Embryonic facial prominence (tissue), 1 donor: ENCODE measurements around the gene PRR14.

Experiments used
- DNase-seq: peaks from one replicate; pipeline ENCODE4 v3.0.0-alpha.2; 2016; ENCODE audit errors: extremely low spot score

Gene PRR14

DNA sequence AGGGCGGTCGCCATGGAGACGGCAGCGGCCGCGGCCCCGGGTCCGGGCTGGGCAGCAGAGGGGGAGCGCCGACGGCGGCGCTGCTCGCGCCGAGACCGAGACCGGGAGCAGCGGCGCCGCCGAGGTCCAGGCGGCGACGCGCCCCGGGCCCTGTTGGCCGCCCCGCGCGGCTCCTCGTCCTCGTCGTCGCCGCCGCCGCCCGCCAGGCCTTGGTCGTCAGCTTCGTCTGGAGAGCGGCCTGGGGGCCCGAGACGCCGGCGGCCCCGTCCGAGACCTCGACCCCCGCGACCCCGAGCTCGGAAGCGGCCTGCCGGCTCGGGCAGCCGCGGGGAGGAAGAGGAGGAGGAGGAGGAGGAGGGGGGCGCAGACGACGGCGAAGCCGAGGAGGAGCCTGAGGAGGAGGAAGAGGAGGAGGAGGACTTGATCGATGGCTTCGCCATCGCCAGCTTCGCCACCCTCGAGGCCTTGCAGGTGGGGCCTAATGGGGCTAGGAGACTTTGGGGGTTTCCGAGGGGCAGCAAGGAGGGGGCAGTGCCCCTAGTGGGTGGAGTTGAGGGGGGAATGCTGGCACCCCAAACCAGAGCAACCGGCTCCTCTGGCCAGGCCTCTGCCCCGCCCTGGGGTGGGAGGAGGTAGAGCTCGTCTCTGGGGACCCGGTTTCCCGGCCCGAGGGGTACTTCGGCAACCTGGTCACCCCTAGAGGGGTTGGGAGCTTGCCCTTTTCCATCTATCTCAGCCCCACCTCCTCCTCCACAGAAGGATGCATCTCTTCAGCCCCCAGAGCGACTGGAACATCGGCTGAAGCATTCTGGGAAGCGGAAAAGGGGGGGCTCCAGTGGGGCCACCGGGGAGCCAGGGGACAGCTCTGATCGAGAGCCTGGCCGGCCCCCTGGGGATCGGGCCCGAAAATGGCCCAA, 9.0 kb downstream of the PRR14 start:
- DNase-seq, result no peak

DNA sequence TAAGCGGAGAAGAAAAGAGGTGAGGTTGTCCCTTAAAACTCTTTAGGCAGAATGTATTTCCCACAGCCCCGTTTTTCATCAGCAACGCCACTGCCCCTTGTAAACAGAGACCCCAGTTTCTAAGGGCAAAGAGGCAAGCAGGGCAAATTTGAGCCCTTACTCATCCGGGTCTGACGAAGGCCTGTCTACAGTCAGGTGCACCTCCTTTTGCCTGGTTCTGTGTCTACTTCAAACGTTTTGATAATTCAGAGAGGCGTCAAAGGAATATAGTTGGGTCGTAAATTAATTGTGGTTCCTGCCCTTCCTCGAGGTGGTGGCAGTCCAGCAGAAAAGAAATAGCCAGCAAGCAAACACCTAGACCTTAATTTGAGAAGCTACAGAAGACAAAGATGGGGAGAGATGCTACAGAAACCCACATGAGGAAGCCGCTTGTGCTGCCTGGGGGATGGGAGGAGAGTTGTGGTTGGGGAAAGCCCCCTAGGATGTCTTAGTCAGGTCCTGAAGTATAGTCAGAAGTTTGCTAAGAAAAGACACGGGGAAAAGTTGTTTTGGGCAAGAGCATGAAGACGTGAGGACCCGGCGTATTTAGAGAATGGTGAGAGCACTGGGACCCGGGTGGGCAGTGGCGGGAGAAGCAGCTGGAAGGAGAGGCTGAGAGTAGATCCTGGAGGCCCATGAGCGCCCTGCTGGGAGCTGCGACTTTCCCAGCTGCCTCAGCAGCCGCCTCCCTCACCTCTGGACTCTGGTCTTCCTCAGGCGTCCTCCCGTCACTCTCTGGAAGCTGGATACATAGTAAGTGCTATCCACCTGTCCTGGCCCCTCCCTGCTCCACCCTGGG, 9.9 kb downstream of the PRR14 start:
- no peak for DNase-seq

DNA sequence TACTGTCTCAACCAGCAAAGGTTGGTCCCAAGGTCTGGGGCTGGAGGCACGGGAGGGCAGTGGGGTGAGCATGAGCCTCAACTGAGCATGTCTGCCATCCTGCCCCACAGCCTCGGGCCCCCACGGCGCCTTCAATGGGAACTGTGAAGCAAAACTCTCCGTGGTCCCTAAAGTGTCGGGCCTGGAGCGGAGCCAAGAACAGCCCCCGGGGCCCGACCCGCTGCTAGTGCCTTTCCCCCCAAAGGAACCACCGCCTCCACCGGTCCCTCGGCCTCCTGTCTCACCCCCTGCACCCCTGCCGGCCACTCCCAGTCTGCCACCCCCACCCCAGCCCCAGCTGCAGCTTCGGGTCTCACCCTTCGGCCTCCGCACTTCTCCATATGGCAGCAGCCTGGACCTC, 11.7 kb downstream of the PRR14 start:
- DNase-seq, result no peak

DNA sequence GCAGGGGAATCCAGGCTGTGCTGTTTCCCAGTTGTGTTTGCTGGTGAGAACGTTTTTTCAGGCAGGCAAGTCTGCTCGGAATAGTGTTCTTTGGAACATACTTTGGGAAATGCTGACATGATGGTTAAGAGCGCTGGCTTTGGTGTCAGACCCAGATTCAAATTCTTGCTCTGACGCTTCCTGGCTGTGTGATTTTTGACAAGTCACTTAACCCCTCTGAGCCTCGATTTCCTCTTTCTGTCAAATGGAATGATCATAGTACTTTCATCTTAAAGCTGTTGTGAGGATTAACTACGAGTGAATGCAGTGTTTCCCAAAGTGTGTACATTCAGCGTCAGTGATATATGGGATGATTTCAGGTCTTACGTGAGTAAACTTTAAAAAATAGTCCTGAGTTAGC, 12.3 kb downstream of the PRR14 start:
- no peak for DNase-seq

DNA sequence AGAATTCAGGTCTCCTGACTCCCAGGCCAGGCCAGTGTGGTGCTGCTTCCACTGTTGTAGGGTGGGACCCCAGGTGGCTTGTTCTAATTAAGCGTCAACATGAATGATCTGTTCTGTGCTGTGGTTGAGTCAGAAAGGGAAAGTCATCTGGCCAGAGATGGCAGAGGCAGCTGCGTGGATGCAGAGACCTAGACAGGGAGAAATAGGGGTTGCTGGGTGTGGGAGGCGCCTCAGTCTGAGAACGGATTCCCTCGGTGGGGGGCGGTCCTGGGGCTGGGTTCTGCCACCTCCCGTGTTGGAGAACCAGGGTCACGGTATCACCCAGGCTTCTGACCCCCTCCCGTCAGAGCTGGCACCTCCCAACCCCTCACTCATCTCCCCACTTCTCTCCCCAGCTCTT, 13.1 kb downstream of the PRR14 start:
- no peak for DNase-seq

DNA sequence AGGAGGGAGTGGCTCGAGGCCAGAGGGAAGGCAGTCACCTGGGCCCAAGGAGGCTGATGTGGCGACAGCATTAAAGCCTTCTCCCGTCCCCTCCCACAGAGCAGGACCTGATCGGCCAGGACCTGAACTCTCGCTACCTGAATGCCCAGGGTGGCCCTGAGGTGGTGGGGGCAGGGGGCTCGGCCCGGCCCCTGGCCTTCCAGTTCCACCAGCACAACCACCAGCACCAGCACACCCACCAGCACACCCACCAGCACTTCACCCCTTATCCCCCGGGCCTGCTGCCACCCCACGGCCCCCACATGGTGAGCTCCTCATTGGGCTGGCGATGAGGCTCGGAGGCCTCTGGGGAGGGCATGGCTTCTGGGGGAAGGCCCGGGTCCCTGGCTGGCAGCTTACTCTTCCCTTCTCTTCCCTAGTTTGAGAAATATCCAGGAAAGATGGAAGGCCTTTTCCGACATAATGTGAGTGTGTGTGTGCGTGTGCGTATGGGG, 13.9 kb downstream of the PRR14 start:
- DNase-seq, result no peak

DNA sequence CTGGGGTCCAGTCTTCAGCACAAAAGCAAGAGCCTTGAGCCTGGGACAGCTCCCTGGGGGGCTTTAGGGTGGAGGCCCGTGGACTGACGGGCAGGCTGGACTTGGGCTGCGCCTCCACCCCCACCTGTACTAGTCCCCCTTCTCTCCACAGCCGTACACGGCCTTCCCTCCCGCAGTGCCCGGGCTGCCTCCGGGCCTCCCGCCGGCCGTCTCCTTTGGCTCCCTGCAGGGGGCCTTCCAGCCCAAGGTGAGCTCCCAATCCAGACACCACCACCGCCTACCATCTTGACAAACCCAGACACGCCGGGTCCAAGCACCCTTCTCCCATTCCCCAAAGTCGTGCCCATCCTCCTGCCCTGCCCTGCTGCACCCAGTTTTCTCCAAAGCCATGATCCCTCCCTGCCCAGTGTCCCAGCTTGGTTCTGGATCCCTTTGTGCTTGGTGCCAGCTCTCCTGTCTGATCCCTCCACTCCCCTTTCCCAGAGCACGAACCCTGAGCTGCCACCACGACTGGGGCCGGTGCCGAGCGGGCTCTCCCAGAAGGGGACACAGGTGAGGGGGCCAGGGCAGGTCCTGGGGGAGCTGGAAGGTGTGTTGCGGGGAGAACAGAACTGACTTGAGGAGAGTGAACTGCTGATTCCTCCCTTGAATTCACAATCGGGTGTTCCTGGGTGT, 14.5 kb downstream of the PRR14 start:
- DNase-seq, result no peak

DNA sequence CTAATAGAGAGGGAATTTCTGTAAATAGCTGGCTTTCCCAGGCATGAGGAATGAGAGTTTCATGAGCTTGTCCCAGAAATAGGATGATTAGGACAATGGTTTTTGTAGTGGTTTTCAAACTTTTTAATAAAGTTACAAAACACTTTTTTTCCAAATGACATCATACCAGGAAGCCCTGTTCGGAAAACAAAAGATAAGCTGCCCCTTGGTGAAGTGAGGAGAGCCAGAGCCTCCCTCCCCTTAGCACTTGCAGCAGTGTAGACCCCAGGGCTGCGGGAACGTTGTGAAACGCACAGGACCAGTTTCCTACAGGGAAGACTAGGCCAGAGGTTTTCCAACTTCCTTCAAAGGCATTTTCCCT, 15.1 kb downstream of the PRR14 start:
- DNase-seq, result no peak

DNA sequence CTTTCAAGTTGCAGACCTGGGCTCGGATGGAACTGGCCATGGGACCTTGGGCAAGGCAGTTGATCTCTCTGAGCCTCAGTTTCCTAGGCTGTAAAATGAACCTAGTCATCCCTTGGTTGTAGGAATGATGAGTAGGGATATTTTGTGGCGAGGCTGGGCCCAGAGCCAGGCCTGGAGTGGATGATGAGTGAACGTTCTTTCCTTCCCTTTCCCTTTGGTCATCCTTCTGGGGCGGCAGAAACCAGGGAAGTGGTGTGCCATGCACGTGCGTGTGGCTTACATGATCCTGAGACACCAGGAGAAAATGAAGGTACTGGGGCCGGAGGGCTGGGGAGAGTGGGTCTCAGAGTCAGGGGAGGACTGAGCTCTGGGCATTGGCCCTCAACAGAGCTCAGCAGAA, 15.9 kb downstream of the PRR14 start:
- DNase-seq, result no peak

DNA sequence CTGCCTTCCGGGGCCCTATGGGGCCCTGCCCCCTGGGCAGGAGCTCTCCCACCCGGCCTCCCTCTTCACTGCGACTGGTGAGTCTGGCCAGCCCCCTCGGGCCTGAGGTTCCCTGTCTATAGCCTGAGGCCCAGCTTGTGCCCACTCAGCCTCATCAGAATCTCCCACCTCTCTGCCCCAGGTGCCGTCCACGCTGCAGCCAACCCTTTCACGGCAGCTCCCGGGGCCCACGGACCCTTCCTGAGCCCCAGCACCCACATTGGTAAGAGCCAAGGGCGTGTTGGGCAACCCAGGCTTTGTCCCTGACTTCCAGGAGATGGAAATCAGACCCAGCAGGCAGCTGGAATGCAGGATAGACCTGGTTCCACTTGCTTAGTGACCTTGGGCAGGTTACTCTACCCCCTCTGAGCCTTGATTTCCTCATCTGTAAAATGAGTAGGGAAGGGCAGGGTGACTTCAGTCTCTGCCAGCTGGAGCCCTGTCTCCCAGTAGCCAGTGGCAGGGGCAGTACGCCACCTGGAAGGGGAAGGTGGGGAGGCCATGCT, 16.7 kb downstream of the PRR14 start:
- no peak for DNase-seq

DNA sequence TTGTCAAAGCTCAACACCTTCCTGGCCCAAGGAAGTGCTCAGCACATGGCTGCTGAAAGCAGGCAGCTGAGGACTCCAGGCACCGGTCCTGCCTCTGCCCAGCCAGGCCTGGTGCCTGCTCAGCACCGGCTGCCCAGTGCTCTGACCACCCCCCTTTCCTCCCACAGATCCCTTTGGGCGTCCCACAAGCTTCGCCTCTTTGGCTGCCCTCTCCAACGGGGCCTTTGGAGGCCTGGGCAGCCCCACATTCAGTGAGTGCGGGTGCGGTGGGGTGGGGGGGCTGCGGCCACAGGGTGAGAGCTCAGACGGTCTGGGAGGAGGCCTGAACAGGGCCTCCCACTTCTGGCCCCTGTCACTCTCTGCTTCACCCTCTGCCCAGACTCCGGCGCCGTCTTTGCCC, 17.6 kb downstream of the PRR14 start:
- no peak for DNase-seq

DNA sequence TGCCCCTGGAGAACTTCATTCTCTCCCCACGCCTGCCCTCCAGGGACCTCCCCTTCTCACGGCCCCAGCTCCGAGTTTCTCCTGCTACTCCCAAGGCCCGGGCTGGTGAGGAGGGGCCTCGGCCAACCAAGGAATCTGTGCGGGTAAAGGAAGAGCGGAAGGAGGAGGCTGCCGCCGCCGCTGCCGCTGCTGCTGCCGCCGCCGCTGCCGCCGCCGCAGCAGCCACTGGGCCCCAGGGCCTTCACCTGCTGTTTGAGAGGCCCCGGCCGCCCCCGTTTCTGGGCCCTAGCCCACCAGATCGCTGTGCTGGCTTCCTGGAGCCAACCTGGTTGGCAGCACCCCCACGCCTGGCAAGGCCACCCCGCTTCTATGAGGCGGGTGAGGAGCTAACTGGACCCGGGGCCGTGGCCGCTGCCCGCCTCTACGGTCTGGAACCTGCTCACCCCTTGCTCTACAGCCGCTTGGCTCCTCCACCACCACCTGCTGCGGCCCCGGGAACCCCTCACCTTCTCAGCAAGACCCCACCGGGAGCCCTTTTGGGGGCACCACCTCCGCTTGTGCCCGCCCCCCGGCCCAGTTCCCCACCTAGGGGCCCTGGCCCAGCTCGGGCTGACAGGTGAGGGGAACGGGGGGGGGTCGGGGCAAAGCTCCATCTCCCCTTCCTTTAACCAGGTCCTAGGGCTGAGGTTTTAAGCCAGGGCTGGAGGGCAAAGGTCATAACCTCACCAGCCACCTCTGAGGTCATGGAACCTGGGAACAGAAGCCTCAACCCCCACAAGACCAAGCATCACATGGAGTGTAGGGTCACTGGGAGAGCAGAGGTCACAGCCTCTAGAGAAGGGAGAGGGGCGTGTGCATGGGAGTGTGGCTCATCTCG, 18.5 kb downstream of the PRR14 start:
- no peak for DNase-seq

DNA sequence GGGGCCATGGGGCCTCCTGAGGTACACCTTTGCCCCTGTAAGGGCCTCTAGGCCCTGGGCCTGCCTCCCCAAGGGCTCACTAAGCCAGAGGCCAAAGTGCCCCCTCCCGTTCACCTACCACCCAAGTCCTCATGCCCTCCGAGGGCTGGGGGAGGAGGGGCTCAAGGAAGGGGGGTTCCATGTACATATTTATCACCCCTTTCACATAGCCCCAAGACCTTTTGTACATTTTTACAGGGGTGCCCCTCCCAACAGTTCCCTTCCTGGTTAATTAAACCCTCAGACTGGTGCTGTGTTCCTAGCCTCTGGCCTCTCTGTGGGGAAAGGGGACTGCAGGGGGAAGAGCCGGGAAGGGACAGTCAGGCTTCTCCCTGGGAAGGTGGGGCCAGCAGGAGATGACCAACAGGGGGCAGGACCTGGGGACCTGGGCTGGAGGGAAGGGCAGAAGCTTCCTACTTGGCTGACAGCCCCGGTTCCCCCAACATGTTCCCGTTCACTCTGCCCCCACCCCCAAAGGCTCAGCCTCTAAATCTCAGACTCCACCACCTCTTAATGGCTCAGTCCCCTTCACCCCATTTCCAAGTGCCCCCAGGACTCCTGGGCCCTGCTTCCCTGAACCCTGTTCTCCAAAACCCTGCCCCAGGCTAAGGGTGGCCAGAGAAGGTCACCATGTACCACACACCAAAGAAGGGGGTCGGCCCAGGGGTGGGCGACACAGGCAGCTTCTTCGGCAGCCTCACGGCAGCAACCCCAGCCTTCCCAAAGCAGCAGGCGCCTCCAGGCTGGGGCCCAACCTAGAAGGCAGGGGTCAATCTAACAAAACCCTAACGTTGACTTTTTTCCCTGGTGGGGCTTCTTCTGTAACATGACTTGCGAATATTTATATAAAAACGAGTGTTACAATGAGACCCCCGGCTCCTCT, 19.4 kb downstream of the PRR14 start:
- DNase-seq, result no peak

DNA sequence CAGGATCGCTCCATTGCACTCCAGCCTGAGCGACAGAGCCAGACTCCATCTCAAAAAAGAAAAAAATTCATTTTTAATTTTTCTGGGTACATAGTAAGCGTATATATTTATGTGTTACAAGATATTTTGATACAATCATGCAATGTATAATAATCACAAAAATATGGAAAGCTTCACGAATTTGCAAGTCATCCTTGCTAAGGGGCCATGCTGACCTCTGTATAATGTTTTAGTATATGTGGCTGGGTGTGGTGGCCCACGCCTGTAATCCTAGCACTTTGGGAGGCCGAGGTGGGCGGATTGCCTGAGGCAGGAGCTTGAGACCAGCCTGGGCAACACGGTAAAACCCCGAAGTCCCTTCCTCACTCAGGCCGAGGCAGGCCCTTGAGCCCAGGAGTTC, 24.4 kb downstream of the PRR14 start:
- DNase-seq, result no peak

DNA sequence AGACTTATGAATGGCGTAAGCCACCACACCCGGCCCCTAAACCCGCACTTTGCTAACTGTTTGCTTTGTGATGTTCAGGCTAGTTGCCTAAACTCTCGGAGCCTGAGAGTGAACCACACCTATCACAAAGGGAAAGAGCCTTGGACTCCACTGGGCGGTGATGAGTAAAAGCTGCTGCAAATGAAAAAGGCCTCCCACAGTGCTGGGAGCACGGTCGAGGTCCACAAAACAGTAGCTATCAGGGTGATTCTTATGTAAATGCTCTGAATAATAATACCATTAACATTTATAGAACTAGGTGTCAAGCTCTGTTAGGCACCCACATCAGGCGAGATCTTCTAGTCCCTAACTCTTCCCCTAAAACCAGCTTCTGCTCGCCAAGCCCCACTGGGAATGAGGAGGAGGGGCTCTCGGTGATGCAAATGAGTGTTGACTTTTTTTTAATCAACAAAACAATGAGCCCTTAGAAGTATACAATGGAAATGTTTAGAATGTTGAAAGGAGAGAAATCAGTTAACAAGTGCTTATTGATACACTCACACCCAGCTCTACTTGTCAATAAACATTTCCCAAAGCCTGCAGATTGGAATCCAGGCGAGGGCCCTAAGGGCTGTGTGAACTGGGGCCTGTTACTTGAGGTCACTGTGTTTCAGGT, 27.3 kb downstream of the PRR14 start:
- DNase-seq, result no peak

DNA sequence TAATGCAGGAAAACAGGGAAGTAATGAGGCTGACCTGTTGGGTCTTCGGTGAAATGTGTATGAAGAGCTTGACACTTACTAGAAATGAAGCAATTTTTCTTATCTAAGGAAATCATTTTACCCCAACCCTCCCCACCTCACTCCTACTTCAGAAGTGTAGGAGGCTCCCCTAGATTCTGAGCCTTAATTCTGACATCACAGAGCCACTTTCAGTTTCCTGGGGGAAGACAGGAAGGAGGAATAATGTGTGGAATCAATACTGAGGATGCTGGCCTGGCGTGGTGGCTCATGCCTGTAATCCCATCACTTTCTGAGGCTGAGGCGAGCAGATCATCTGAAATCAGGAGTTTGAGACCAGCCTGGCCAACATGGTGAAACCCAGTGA, 27.8 kb downstream of the PRR14 start:
- DNase-seq, result no peak

DNA sequence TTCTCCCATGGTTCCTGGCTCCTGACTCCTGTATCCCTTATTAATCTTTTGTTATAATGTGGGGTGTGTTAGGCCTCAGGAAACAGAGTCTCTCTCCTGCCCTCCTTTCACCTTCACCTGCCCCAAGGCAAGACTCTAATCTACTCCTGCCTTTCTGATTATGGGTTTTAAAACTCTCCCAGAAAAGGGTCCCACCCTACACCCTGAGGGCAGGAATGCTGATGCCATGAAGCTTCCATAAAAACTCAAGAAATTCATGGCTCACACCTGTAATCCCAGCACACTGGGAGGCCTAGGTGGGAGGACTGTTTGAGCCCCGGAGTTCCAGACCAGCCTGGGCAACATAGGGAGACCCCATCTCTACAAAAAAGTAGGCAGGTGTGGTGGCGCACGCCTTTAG, 29.6 kb downstream of the PRR14 start:
- DNase-seq, result no peak

DNA sequence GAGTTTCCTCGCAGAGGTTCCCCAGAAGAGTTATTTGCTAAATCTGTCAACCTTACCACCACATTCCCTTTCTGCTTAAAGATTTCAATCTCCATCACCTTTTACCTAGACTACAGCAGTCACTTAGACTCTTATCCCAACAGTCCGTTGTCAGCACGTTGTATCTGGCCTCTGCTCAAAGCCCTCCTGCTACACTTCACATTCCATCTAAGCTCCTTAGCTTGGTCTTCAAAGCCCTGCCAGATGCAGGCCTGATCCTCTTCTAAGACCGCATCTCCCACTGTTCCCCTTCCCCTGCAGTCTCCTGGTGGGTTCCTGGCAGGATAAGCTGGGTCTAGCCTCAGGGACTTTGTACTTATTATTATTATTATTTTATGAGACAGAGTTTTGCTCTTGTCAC, 37.9 kb downstream of the PRR14 start:
- no peak for DNase-seq

DNA sequence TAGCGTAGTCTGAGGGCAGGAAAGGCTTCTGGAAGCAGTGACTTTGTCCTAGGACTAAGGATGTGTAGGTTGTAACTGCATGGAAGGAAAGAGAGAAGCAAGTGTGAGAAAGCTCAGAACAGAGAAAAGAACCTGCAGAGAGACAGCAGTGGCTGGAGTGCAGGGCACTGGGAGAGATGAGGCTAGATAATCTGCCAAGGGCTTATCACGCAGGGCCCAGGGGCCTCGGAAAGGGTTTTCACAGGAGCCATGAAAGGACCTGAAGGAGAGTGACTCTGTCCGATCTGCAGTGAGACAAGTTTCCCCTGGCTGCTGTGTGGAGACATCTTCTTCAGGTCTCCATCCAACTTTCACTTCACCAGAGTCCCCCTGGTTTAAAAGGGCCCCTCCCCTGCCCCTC, 41.1 kb downstream of the PRR14 start:
- no peak for DNase-seq
